GM12878 (cell line): ENCODE data around the gene PRSS8. TPM values are rescaled to one million over a fixed set of nuclear protein-coding genes. Genes with fewer than 3 reads are reported as not detected.

Experiments
- polyA plus RNA-seq, 11 experiments: library from polyadenylated mRNA; depleted of rRNA in 4 of 11; unstranded in 6 of 11; stranded (reverse) in 5 of 11; fragments of >200 nt; fragmentation: Nextera tagmentation in 4 of 11; fragmentation: Illumina TruSeq in 1 of 11; extraction: Ambion mirVana in 4 of 11; extraction: Trizol in 1 of 11; gene quantifications; 1 replicate in 1 of 11; 2 replicates in 10 of 11; pipeline versions ENCODE4 v1.2.1 to v1.2.3, GENCODE V29; 2011 to 2016; ENCODE audit warnings: inconsistent platforms in 2 of 11, missing spikeins in 2 of 11, low read depth in 1 of 11
- total RNA-seq, 4 experiments: library from RNA; depleted of rRNA in 3 of 4; stranded (reverse); fragments of >200 nt in 3 of 4; fragmentation: Illumina TruSeq in 1 of 4; extraction: Trizol in 1 of 4; gene quantifications; 2 replicates each; pipeline versions ENCODE4 v1.2.1 to v1.2.3, GENCODE V29; 2013 to 2021
- TF ChIP-seq, protein P1 (sequence below): fragments of 450-650 bp; formaldehyde crosslinking; IDR thresholded peaks from 2 replicates; pipeline ENCODE4 v1.4.0; 2022; ENCODE audit warnings: mild to moderate bottlenecking, moderate library complexity
- TF ChIP-seq, protein P2 (sequence below): IDR thresholded peaks from 2 replicates; pipeline ENCODE4 v1.6.1; 2012; ENCODE audit warnings: low read depth, low read length, improper control_type of control experiment
- TF ChIP-seq, protein P3 (sequence below): IDR thresholded peaks from 2 replicates; pipeline ENCODE4 v1.6.1; 2012; ENCODE audit warnings: low read depth, low read length, improper control_type of control experiment

Gene PRSS8
- total and polyA plus RNA-seq, 10 of the 15 experiments (the other 5 are each of a cell fraction or from before 2014, with no cell fraction given) = 0.33 to 0.58 TPM; not detected in 8

DNA sequence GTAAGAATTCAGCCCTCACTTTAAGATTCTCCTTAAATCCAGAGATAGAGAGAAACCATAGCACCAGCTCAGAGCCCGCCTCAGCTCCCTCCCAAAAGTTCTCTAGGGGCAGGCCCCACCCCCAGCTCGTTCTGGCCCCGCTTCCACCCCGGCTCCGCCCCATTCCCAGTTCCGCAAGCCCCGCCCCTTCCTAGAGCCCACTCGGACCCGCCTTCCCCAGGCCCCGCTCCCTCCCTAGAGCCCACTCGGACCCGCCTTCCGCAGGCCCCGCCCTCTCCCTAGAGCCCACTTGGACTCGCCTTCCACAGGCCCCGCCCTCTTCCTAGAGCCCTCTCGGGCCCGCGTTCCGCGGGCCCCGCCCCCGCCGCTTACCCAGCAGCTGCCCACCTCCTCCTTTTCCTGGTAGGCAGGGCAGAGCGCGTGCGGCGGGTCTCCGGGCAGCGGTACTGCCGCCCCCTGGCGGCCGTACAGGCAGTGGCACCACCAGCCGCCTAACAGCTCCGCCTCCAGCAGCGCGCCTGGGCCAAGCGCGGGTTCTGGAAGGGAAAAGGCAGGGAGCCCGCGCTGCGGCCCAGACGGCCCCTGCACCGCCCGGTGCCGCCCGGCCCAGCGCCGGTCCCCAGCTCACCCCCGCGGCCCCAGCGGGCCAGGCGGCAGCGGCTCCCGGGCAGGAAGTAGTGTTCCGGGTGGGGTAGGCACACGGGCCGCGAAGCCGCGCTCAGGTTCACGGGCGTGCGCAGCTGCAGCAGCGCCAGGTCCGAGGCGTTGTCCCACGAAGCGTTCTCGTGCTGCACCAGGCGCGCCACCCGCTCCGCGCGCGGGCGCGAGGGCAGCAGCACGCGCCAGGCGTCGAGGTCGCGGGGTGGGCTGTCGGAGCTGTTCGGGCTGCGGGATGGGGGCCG, 6.8 kb upstream of the PRSS8 start (continued):
- TF ChIP-seq, protein P1, sequence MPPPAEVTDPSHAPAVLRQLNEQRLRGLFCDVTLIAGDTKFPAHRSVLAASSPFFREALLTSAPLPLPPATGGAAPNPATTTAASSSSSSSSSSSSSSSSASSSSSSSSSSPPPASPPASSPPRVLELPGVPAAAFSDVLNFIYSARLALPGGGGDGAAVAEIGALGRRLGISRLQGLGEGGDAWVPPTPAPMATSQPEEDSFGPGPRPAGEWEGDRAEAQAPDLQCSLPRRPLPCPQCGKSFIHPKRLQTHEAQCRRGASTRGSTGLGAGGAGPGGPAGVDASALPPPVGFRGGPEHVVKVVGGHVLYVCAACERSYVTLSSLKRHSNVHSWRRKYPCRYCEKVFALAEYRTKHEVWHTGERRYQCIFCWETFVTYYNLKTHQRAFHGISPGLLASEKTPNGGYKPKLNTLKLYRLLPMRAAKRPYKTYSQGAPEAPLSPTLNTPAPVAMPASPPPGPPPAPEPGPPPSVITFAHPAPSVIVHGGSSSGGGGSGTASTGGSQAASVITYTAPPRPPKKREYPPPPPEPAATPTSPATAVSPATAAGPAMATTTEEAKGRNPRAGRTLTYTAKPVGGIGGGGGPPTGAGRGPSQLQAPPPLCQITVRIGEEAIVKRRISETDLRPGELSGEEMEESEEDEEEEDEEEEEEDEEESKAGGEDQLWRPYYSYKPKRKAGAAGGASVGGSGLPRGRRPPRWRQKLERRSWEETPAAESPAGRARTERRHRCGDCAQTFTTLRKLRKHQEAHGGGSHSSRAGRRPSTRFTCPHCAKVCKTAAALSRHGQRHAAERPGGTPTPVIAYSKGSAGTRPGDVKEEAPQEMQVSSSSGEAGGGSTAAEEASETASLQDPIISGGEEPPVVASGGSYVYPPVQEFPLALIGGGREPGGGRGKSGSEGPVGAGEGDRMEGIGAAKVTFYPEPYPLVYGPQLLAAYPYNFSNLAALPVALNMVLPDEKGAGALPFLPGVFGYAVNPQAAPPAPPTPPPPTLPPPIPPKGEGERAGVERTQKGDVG (CRISPR knock-in tag) = no peak
- TF ChIP-seq, protein P2, sequence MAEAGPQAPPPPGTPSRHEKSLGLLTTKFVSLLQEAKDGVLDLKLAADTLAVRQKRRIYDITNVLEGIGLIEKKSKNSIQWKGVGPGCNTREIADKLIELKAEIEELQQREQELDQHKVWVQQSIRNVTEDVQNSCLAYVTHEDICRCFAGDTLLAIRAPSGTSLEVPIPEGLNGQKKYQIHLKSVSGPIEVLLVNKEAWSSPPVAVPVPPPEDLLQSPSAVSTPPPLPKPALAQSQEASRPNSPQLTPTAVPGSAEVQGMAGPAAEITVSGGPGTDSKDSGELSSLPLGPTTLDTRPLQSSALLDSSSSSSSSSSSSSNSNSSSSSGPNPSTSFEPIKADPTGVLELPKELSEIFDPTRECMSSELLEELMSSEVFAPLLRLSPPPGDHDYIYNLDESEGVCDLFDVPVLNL = 0 out of 2 replicates have a peak, but pooled peaks have one; percentile 45
- TF ChIP-seq, protein P3, sequence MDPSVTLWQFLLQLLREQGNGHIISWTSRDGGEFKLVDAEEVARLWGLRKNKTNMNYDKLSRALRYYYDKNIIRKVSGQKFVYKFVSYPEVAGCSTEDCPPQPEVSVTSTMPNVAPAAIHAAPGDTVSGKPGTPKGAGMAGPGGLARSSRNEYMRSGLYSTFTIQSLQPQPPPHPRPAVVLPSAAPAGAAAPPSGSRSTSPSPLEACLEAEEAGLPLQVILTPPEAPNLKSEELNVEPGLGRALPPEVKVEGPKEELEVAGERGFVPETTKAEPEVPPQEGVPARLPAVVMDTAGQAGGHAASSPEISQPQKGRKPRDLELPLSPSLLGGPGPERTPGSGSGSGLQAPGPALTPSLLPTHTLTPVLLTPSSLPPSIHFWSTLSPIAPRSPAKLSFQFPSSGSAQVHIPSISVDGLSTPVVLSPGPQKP = 0 out of 2 replicates have a peak, but pooled peaks have one; percentile 21
